NOMO-1 (cell line): Measurements from ENCODE around the gene CIDEB.
A peak's percentile ranks its signal among the peaks of the same experiment; 100 is the strongest.

ENCODE experiments used
- DNase-seq, 2 experiments: peaks; one replicate each; lab custom pipeline; 2025; ENCODE audit not compliant: unreplicated experiment in 2 of 2; lab: John Stamatoyannopoulos, UW

The CIDEB gene

GRCh38 chr14:24313913-24314312 is 6.1 kb upstream of the CIDEB start:
- DNase-seq, result peak; percentile 30 to 72

- peak; percentile 83 to 89 for DNase-seq
Observed at GRCh38 chr14:24312736-24313507, 5.1 kb upstream of the CIDEB start.

GRCh38 chr14:24311837-24312615 is 4.2 kb upstream of the CIDEB start:
- DNase-seq, result peak; percentile 14 to 75

- DNase-seq, result peak; percentile 68 to 82
Observed at GRCh38 chr14:24310646-24311604, 3.1 kb upstream of the CIDEB start, which contains the start of gene LTB4R. Gene LTB4R, plus strand, starts transcription at chr14:24311502. Its CDS starts 4,150 bp downstream, at chr14:24315652.

GRCh38 chr14:24310265-24310645 is 2.5 kb upstream of the CIDEB start:
- no peak for DNase-seq

GRCh38 chr14:24309538-24310264 is 1.9 kb upstream of the CIDEB start, which contains the start of gene LTB4R2:
Gene LTB4R2, plus strand, starts transcription at chr14:24310140. Its CDS starts 525 bp downstream, at chr14:24310665.
- no peak for DNase-seq

- no peak for DNase-seq
Observed at GRCh38 chr14:24308342-24309124, 756 bp upstream of the CIDEB start.

GRCh38 chr14:24307156-24307574 is 612 bp downstream of the CIDEB start:
- DNase-seq, result no peak

- no peak for DNase-seq
Observed at GRCh38 chr14:24304019-24304387, 3.8 kb downstream of the CIDEB start.

GRCh38 chr14:24300326-24300980 is 7.3 kb downstream of the CIDEB start:
- DNase-seq, result no peak

GRCh38 chr14:24299255-24300191 is 8.3 kb downstream of the CIDEB start, which contains the start of the genes DHRS1 and NOP9:
Gene DHRS1, minus strand, starts transcription at chr14:24299780. Its CDS starts 674 bp downstream, at chr14:24299106.
Gene NOP9, plus strand, starts transcription at chr14:24299850. Its CDS starts 105 bp downstream, at chr14:24299955.
- peak; percentile 83 to 88 for DNase-seq

- DNase-seq, result no peak
Observed at GRCh38 chr14:24298892-24299254, 8.9 kb downstream of the CIDEB start.

- peak in 1 of 2 experiments; percentile 13 for DNase-seq
Observed at GRCh38 chr14:24297190-24297964, 10.4 kb downstream of the CIDEB start.

- peak; percentile 45 to 72 for DNase-seq
Observed at GRCh38 chr14:24296341-24297157, 11.2 kb downstream of the CIDEB start.

- DNase-seq, result no peak
Observed at GRCh38 chr14:24293525-24293924, 14.3 kb downstream of the CIDEB start.
